ENCODE data around the gene KLK1. TPM values are rescaled to one million over a fixed set of nuclear protein-coding genes. Genes with fewer than 3 reads are reported as not detected.

The KLK1 gene
- polyA plus RNA-seq, 2 of the 4 experiments (the other 2 are of a cell fraction) = 0.30 TPM; not detected in 1

DNA sequence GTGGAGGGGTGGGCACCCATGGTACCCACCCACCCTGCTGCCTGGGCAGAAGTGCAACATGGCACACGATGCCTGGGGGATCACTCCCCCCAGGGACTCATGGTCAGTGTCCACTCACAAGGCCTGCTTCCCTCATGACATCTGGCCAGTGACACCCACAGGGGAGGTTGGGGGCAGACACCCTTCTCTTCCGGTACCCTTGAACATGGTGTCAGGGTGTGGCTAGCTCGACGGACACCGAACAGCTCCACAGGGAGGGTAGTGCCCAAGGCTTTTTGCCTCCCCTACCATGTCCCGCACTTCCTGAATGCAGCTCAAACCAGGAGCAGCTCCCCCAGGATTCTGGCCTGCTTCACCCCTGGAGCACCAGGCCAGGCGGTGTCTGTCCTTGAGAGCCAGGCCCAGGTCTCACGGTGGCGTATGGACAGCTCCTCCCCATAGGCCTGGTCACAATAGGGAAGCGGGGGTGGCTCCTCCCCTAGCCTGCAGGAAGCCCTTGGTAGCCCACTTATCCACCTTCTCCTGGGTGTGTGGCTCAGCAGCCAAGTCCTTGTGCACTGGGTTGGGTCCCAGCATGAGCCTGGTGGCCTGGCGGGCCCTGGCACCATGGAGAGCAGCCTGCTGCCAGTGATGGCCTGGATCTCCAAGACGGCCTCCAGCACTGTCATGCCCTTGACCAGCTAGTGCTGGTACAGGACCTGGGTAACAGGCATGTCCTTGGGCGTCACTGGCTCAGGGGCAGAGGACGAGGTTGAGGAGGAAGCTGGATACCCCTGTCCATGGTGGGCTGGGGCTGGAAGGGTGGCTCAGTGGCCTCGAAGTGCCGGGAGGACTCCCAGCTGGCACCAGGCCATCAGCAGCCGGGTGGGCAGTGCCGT is 25.6 kb downstream of the KLK1 start:
- no peak for FAIRE-seq
- no peaks in the 10 kb centered on the region for H3K9me3 ChIP-seq
- 84% methylated on average over 13 of the region's 18 CpGs for WGBS (ENCODE audit: missing lambda C conversion rate)
- H3K4me3 ChIP-seq = no peak overlapping the region
- TF ChIP-seq FOSL2 (IDR thresholded peaks at IDR 0.05) = no peak
- no peak for TF ChIP-seq FOSL2 (CRISPR knock-in tag; IDR thresholded peaks at IDR 0.05)
- no peak for TF ChIP-seq RAD21 (conservative IDR thresholded peaks at IDR 0.05 in 1 of 2, IDR thresholded peaks at IDR 0.05 in 1 of 2)
- no peak for TF ChIP-seq HOXB13 (CRISPR knock-in tag; IDR thresholded peaks at IDR 0.05; ENCODE audit: low read depth)
- TF ChIP-seq JUN (IDR thresholded peaks at IDR 0.05) = peak in 1 of 2 experiments; percentile 42; a peak in 2 of 5 replicates
- peak; percentile 77 for TF ChIP-seq REST (IDR thresholded peaks at IDR 0.05)
- TF ChIP-seq POLR2AphosphoS2 (conservative IDR thresholded peaks at IDR 0.05; ENCODE audit: low read length) = peak; percentile 79; the same call in 1 of the 2 replicates
- POLR2A ChIA-PET = interaction anchor here (0.6 to 1.5 kb wide), 3 partner anchors 73 to 287 kb away, joined by 3 to 5 read pairs (median 3); partner anchors contain the start of gene JOSD2
- no peak for DNase-seq (ENCODE audit: low read depth in 1 of 2, low spot score in 1 of 2)
- no peak overlapping the region for H3K27ac ChIP-seq
- CTCF ChIA-PET = interaction anchor here (0.5 to 11.9 kb wide), 7 partner anchors 10 to 383 kb away, joined by 3 to 121 read pairs (median 5); partner anchors contain the start of gene CLEC11A
- H3K4me1 ChIP-seq = peaks cover 23% of the 10 kb centered on the region
- ATAC-seq = no peak
- no peak overlapping the region for H3K4me2 ChIP-seq

- H3K4me2 ChIP-seq = no peak overlapping the region
- CTCF ChIA-PET = interaction anchor here (0.8 to 11.9 kb wide), 7 partner anchors 14 to 259 kb away, joined by 3 to 121 read pairs (median 5); partner anchors contain the start of gene CLEC11A
- WGBS (ENCODE audit: missing lambda C conversion rate) = 85% methylated on average over 7 of the region's 7 CpGs
- peaks cover 17% of the 10 kb centered on the region for H3K4me1 ChIP-seq
- H3K9me3 ChIP-seq = no peaks in the 10 kb centered on the region
- POLR2A ChIA-PET = interaction anchor here (1.0 to 1.5 kb wide), 2 partner anchors 72 to 124 kb away, joined by 3 to 5 read pairs; no protein-coding TSS in a partner anchor
- ATAC-seq = no peak
- DNase-seq (ENCODE audit: low read depth in 1 of 2, low spot score in 1 of 2) = no peak
- FAIRE-seq = no peak
- TF ChIP-seq CEBPB (IDR thresholded peaks at IDR 0.05) (peak in 1 of 2 experiments; percentile 68; a peak in 1 of 4 replicates), GATA3 (IDR thresholded peaks at IDR 0.05; ENCODE audit: borderline replicate concordance) (no peak; the same call in 1 of the 2 replicates)
- no peak overlapping the region for H3K27ac ChIP-seq
- no peak overlapping the region for H3K4me3 ChIP-seq
Measured at GRCh38 chr19:50797429-50797780, 26.2 kb downstream of the KLK1 start.

DNA sequence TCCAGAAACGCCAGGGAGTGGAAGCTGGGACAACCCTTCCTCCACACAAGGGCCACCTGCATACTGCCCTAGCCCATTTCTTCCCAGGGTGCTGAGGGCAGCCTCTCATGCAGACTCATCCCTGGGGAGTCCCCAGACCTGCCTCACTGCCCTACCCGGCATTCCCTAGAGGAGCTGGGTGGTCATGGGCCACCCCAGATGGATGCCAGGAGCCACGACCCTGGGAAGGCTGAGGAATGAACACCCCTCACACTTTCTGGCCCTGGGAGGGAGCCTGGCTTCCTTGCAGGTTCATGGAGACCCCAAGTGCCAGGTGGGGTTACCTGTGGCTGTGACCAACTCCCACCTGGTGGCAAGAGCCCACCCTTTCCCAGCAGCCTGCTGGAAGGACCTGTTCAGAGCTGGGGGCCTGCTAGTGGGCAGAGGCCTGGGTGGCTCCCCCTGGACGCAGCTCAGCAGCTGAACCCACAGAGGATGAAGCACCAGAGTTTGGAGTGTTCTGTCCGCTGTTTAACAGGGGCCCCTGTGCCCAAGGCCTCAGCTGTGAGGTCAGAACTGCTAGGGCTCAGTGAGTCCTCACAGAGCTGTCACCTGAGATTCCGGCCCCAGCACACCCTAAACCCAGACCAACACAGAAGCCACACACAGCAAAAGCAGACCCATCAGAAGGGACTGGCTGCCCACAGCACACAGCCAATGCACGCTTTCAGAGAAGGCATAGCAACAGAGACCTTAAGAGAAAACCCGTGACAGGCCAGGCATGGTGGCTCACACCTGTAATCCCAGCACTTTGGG is 26.8 kb downstream of the KLK1 start:
- FAIRE-seq (no peak), ATAC-seq (no peak), DNase-seq (ENCODE audit: low read depth in 1 of 2, low spot score in 1 of 2) (no peak)
- no peak overlapping the region for H3K4me2 ChIP-seq
- TF ChIP-seq ATOH8 (CRISPR knock-in tag; IDR thresholded peaks at IDR 0.05; ENCODE audit: low read depth) (no peak), REST (IDR thresholded peaks at IDR 0.05) (0 out of 2 replicates have a peak, but pooled peaks have one; percentile 15), RARB (CRISPR knock-in tag; IDR thresholded peaks at IDR 0.05) (no peak), JUN (IDR thresholded peaks at IDR 0.05) (peak; percentile 31 to 49; a peak in 3 of 5 replicates), MAFK (IDR thresholded peaks at IDR 0.05; ENCODE audit: partially characterized antibody) (no peak)
- POLR2A ChIA-PET = interaction anchor here (0.7 kb wide), 1 partner anchor 8 kb away, joined by 3 read pairs; no protein-coding TSS in a partner anchor
- CTCF ChIA-PET = interaction anchor here (0.8 to 11.9 kb wide), 7 partner anchors 13 to 842 kb away, joined by 3 to 121 read pairs (median 5); partner anchors contain the start of gene CLEC11A
- H3K4me1 ChIP-seq = peaks cover 11% of the 10 kb centered on the region
- H3K27ac ChIP-seq = no peak overlapping the region
- 95% methylated on average over 6 of the region's 8 CpGs for WGBS (ENCODE audit: missing lambda C conversion rate)
- no peak overlapping the region for H3K4me3 ChIP-seq
- no peaks in the 10 kb centered on the region for H3K9me3 ChIP-seq
